GM23338 (cell line): ENCODE measurements around the gene LRRC51. TPM values are rescaled to one million over a fixed set of nuclear protein-coding genes. Genes with fewer than 3 reads are reported as not detected.

Experiments
- ATAC-seq: fragments of 200-7000 bp; cut with Tn5 transposase; 3 replicates; pipeline ENCODE4 v1.9.1; 2020
- DNase-seq: peaks from one replicate; pipeline ENCODE4 v3.0.0-alpha.2; 2015; ENCODE audit warnings: low spot score
- H2AFZ ChIP-seq: fragments of 200-600 bp; sonication (generic); 2 replicates; pipeline ENCODE4 v1.8.0; 2016; ENCODE audit warnings: antibody characterized with exemption, mild to moderate bottlenecking, moderate library complexity
- H3F3A ChIP-seq: fragments of 200-600 bp; sonication (generic); replicated peaks from 2 replicates; pipeline ENCODE4 v1.8.0; 2017; ENCODE audit warnings: antibody characterized with exemption, mixed run types, low read depth
- H3K27ac ChIP-seq: fragments of 200-600 bp; sonication (generic); 2 replicates; pipeline ENCODE4 v1.6.1; 2016; ENCODE audit warnings: low read depth
- H3K27me3 ChIP-seq: fragments of 200-600 bp; sonication (generic); 2 replicates; pipeline ENCODE4 v1.8.0; 2016; ENCODE audit warnings: mild to moderate bottlenecking, mixed run types, moderate library complexity; ENCODE audit not compliant: insufficient read depth
- H3K36me3 ChIP-seq: fragments of 200-600 bp; sonication (generic); 2 replicates; pipeline ENCODE4 v1.8.0; 2016; ENCODE audit warnings: mild to moderate bottlenecking; ENCODE audit not compliant: insufficient read depth
- H3K4me1 ChIP-seq: fragments of 200-600 bp; sonication (generic); 2 replicates; pipeline ENCODE4 v1.8.0; 2016; ENCODE audit warnings: mild to moderate bottlenecking, moderate library complexity; ENCODE audit not compliant: insufficient read depth
- H3K4me2 ChIP-seq: fragments of 200-600 bp; sonication (generic); 2 replicates; pipeline ENCODE4 v1.7.1; 2017; ENCODE audit warnings: mixed run types
- H3K4me3 ChIP-seq: fragments of 200-600 bp; sonication (generic); 2 replicates; pipeline ENCODE4 v1.6.1; 2016; ENCODE audit warnings: mixed run types
- H3K79me2 ChIP-seq: fragments of 200-600 bp; sonication (generic); replicated peaks from 2 replicates; pipeline ENCODE4 v1.8.0; 2017; ENCODE audit warnings: mild to moderate bottlenecking; ENCODE audit not compliant: insufficient read depth
- H3K9me2 ChIP-seq: fragments of 200-600 bp; sonication (generic); 2 replicates; pipeline ENCODE4 v1.8.0; 2017; ENCODE audit not compliant: insufficient read depth
- H4K20me1 ChIP-seq: fragments of 200-600 bp; sonication (generic); replicated peaks from 2 replicates; pipeline ENCODE4 v1.8.0; 2017; ENCODE audit warnings: mild to moderate bottlenecking; ENCODE audit not compliant: insufficient read depth
- H3K27ac Mint-ChIP-seq: 2 replicates; pipeline ENCODE4 v1.8.0; 2020; ENCODE audit warnings: inconsistent platforms, mild to moderate bottlenecking, moderate library complexity, mixed read lengths
- H3K27me3 Mint-ChIP-seq: 3 replicates; pipeline ENCODE4 v1.8.0; 2022; ENCODE audit warnings: low read depth, mild to moderate bottlenecking, moderate library complexity, mixed read lengths, inconsistent platforms; ENCODE audit not compliant: insufficient read depth, poor library complexity
- H3K36me3 Mint-ChIP-seq: 3 replicates; pipeline ENCODE4 v1.8.0; 2021; ENCODE audit warnings: low read depth, mild to moderate bottlenecking, inconsistent platforms, moderate library complexity, mixed read lengths
- H3K4me1 Mint-ChIP-seq: 3 replicates; pipeline ENCODE4 v1.8.0; 2020; ENCODE audit warnings: mild to moderate bottlenecking, inconsistent platforms, mixed read lengths
- H3K4me3 Mint-ChIP-seq: 3 replicates; pipeline ENCODE4 v1.8.0; 2021; ENCODE audit warnings: moderate library complexity, mild to moderate bottlenecking, inconsistent platforms, mixed read lengths
- H3K9me3 Mint-ChIP-seq: 3 replicates; pipeline ENCODE4 v1.8.0; 2020; ENCODE audit warnings: moderate library complexity, mild to moderate bottlenecking, inconsistent platforms, mixed read lengths
- CREB1 ChIP-seq: fragments of 250-450 bp; sonication (Bioruptor Pico); IDR thresholded peaks from 2 replicates; pipeline ENCODE4 v1.5.0; 2020; ENCODE audit warnings: low read depth, mild to moderate bottlenecking, moderate library complexity
- ETS1 ChIP-seq: IDR thresholded peaks from 2 replicates; pipeline ENCODE4 v1.6.1; 2016; ENCODE audit warnings: antibody characterized with exemption
- EZH2 ChIP-seq: fragments of 200-600 bp; sonication (generic); IDR thresholded peaks from one replicate; pipeline ENCODE4 v1.8.0; 2017; ENCODE audit warnings: antibody characterized with exemption, mild to moderate bottlenecking, low read depth; ENCODE audit not compliant: unreplicated experiment
- EZH2phosphoT487 ChIP-seq: fragments of 200-600 bp; sonication (generic); IDR thresholded peaks from one replicate; pipeline ENCODE4 v1.8.1; 2018; ENCODE audit warnings: antibody characterized with exemption; ENCODE audit not compliant: unreplicated experiment
- NANOG ChIP-seq: IDR thresholded peaks from 2 replicates; pipeline ENCODE4 v1.6.1; 2016; ENCODE audit warnings: antibody characterized with exemption, borderline replicate concordance
- POLR2AphosphoS5 ChIP-seq: IDR thresholded peaks from 2 replicates; pipeline ENCODE4 v1.6.1; 2016; ENCODE audit warnings: antibody characterized with exemption, low read depth
- REST ChIP-seq: IDR thresholded peaks from one replicate; pipeline ENCODE4 v1.6.1; 2018; ENCODE audit warnings: antibody characterized with exemption; ENCODE audit not compliant: unreplicated experiment
- ZNF114 ChIP-seq: fragments of 250-450 bp; sonication (Bioruptor Pico); IDR thresholded peaks from 2 replicates; pipeline ENCODE4 v1.5.0; 2020; ENCODE audit warnings: mild to moderate bottlenecking, moderate library complexity
- ZNF331 ChIP-seq: fragments of 250-450 bp; sonication (Bioruptor Pico); IDR thresholded peaks from 2 replicates; pipeline ENCODE4 v1.5.0; 2020; ENCODE audit warnings: low read depth, mild to moderate bottlenecking, moderate library complexity
- ZNF462 ChIP-seq: fragments of 250-450 bp; sonication (Bioruptor Pico); IDR thresholded peaks from 2 replicates; pipeline ENCODE4 v1.5.0; 2020; ENCODE audit warnings: mild to moderate bottlenecking, moderate library complexity
- polyA plus RNA-seq: library from polyadenylated mRNA; unstranded; fragments of >200 nt; fragmentation: Nextera tagmentation; extraction: Ambion mirVana; gene quantifications from 2 replicates; pipeline ENCODE4 v1.2.1, GENCODE V29; 2016
- total RNA-seq: library from RNA; depleted of rRNA; stranded (reverse); fragments of >200 nt; shearing (Covaris generic); gene quantifications from 2 replicates; pipeline ENCODE4 v1.2.3, GENCODE V29; 2014

The LRRC51 gene
- total and polyA plus RNA-seq, 2 experiments from 2014 or later: 3.6 to 4.2 TPM

- Histone ChIP-seq H3K9me2 (peaks cover 19% of the 10 kb centered on the region), H3K4me1 (peaks cover 7% of the 10 kb centered on the region; the same call in 1 of the 2 replicates), H4K20me1 (no peaks in the 10 kb centered on the region), H3F3A (no peaks in the 10 kb centered on the region), H3K4me2 (peak within 1 kb of the TSS; percentile 77), H3K27ac (peak within 1 kb of the TSS; percentile 86), H3K79me2 (no peaks in the 10 kb centered on the region), H2AFZ (peak within 1 kb of the TSS; percentile 85; the same call in 1 of the 2 replicates), H3K4me3 (peak within 1 kb of the TSS; percentile 49), H3K36me3 (no peaks in the 10 kb centered on the region), H3K27me3 (peaks cover 10% of the 10 kb centered on the region)
- Mint-ChIP-seq H3K9me3 (no peaks in the 10 kb centered on the region; the same call in 1 of the 3 replicates), H3K27me3 (peaks cover 15% of the 10 kb centered on the region), H3K27ac (peak within 1 kb of the TSS; percentile 100), H3K4me1 (peaks cover 10% of the 10 kb centered on the region), H3K36me3 (peaks cover 7% of the 10 kb centered on the region; the same call in 2 of the 3 replicates), H3K4me3 (peak within 1 kb of the TSS; percentile 93)
- peak; percentile 91 for ATAC-seq
- peak; percentile 100 for DNase-seq
- TF ChIP-seq ZNF331 (CRISPR knock-in tag): no peak
- peak; percentile 99 for TF ChIP-seq POLR2AphosphoS5
- TF ChIP-seq ETS1: peak; percentile 66; the same call in 1 of the 2 replicates
- no peak for TF ChIP-seq ZNF462 (CRISPR knock-in tag)
- peak; percentile 92 for TF ChIP-seq CREB1 (CRISPR knock-in tag)
- no peak for TF ChIP-seq NANOG
- TF ChIP-seq ZNF114 (CRISPR knock-in tag): no peak
- no peak for TF ChIP-seq EZH2phosphoT487
- no peak for TF ChIP-seq REST
- TF ChIP-seq EZH2: no peak
Measured at GRCh38 chr11:72112143-72112977, 31.7 kb downstream of the LRRC51 start, which contains the start of gene ANAPC15. ANAPC15 (minus strand) TSS chr11:72112695; CDS start chr11:72111276, 1,419 bp downstream.
